NCI-H446 treated with DMSO at 0.1 percent for 48 hours (cell line): ENCODE data around the gene PRODH2.
"Not testable (repeated sequence)": the region's sequence is repeated elsewhere in the genome, so short reads cannot be mapped to it uniquely, and the experiment has no call there.

Source experiments
- DNase-seq: peaks from one replicate; lab custom pipeline; 2025; lab: John Stamatoyannopoulos, UW

Gene PRODH2

GRCh38 chr19:35781650-35782049, 31.0 kb downstream of the PRODH2 start:
- DNase-seq: no peak

- no peak for DNase-seq
Observed at GRCh38 chr19:35780717-35781116, 31.9 kb downstream of the PRODH2 start.

- DNase-seq: no peak
Observed at GRCh38 chr19:35780058-35780457, 32.6 kb downstream of the PRODH2 start.

GRCh38 chr19:35779033-35779432, 33.6 kb downstream of the PRODH2 start:
- no peak for DNase-seq

- no peak for DNase-seq
Observed at GRCh38 chr19:35777961-35778360, 34.7 kb downstream of the PRODH2 start.

- no peak for DNase-seq
Observed at GRCh38 chr19:35777086-35777841, 35.4 kb downstream of the PRODH2 start.

- no peak for DNase-seq
Observed at GRCh38 chr19:35776102-35776788, 36.4 kb downstream of the PRODH2 start.

GRCh38 chr19:35775298-35776101, 37.1 kb downstream of the PRODH2 start, which contains the start of gene ARHGAP33:
Gene ARHGAP33, plus strand, starts transcription at chr19:35775564. Its CDS starts 95 bp downstream, at chr19:35775659.
- DNase-seq: peak; percentile 94

- no peak for DNase-seq
Observed at GRCh38 chr19:35775046-35775297, 37.7 kb downstream of the PRODH2 start.

GRCh38 chr19:35774274-35775045, 38.2 kb downstream of the PRODH2 start:
- no peak for DNase-seq

GRCh38 chr19:35773020-35773806, 39.4 kb downstream of the PRODH2 start:
- no peak for DNase-seq

GRCh38 chr19:35772362-35772761, 40.3 kb downstream of the PRODH2 start:
- DNase-seq: not testable (repeated sequence)

- no peak for DNase-seq
Observed at GRCh38 chr19:35768082-35768421, 44.6 kb downstream of the PRODH2 start.

GRCh38 chr19:35767288-35768081, 45.2 kb downstream of the PRODH2 start:
- DNase-seq: no peak

GRCh38 chr19:35766571-35767104, 46.0 kb downstream of the PRODH2 start:
- no peak for DNase-seq

- DNase-seq: no peak
Observed at GRCh38 chr19:35764432-35765315, 48.0 kb downstream of the PRODH2 start.

- DNase-seq: no peak
Observed at GRCh38 chr19:35760711-35761349, 51.8 kb downstream of the PRODH2 start.

GRCh38 chr19:35759697-35760096, 52.9 kb downstream of the PRODH2 start:
- DNase-seq: no peak
